Skeletal muscle cell (primary cell): ENCODE data around the gene KPNA6.
A peak's percentile ranks its signal among the peaks of the same experiment; 100 is the strongest.

Experiments used
- DNase-seq: peaks from one replicate; pipeline ENCODE4 v3.0.0-alpha.2; 2010; ENCODE audit warnings: low read depth
- H3K4me3 ChIP-seq: 2 replicates; pipeline ENCODE4 v1.5.1; 2011; ENCODE audit warnings: low read depth, mild to moderate bottlenecking, control low read depth, low read length, moderate library complexity

The KPNA6 gene

DNA sequence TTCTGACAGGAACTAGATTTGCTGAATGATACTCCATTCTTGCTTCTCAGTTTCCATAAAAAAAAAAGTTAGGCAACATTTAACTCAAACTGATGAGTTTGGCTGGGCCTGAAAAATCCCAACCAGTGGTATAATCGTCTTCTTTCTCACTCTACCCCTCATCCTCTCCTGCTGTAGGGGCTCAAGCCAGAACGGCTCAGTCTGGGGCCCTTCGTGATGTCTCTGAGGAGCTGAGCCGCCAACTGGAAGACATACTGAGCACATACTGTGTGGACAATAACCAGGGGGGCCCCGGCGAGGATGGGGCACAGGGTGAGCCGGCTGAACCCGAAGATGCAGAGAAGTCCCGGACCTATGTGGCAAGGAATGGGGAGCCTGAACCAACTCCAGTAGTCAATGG, 73.2 kb downstream of the KPNA6 start:
- DNase-seq = no peak
- peak overlapping the region; percentile 62 for H3K4me3 ChIP-seq

DNA sequence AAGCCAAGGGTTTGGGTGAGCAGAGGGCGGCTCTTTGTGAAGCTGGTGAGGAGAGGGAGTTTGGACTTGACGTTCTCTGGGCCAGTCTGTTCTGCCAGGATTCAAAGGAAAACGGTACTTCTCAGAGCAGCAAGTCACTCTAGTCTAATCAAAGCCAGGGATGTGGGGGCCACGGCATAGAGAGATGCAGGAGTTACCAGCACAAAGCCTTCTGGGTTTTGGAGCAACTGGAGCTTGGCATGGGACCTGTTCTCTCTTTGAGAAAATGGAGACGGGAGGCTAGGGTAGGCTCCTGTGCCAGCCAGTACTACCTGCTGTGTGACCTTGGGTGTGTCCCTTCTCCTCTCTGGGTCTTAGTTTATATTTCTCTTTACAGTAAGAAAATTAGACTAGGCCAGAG, 73.7 kb downstream of the KPNA6 start:
- peak overlapping the region; percentile 62 for H3K4me3 ChIP-seq
- DNase-seq = no peak

DNA sequence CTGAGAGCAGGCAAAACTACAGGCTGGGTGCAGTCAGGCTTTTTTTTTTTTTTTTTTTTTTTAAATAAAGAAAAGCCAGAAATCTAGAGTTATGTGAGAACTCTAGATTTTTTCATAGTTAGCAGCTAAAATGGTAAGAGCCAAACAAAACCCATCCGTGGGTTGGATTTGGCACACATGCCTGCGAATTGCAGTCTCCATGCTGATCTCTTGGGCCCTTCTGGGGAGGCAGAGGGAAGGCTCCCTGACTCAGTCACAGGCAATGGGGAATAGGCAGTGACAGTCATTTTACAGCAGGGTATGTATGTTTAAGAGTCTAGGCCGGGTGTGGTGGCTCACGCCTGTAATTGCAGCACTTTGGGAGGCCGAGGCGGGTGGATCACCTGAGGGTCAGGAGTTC, 74.2 kb downstream of the KPNA6 start:
- H3K4me3 ChIP-seq = peak overlapping the region; percentile 62
- no peak for DNase-seq

DNA sequence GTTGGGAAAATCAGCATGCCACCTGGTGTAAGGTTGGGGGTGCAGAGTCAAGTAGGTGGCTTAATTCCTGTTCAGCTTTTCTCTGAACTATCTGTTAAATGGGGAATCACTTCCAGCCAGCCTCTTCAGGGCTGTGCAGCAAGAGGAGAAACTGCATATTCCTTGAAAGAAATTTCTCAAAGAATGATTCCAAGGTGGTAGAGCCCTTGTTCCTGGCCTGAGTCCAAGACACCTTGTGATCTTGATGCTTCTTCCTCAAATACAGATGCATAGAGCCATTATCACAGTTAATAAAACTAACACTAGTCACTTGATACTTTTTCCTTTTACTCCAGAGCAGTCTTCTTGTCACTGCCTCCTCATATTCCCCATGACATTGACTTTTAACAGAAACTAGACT, 76.8 kb downstream of the KPNA6 start:
- no peak for DNase-seq
- no peak overlapping the region for H3K4me3 ChIP-seq

DNA sequence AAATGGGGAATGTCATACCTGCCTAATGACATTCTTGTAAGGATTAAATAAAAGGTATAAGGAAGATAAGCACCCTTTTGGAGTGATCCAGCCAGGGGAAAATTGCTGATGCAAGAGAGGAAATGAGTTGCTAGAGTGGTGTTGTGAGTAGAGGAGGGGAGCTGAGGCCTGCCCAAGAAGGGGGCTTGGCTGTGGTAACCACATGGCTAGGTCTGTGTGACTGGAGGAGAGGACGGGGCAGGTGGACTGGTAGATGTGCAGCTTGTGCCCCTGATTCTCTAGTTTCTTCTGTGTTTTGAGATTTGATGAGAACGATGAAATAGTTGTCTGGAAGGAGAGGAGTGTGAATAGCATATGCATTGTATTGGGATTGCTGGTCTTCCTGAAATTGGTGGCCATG, 78.2 kb downstream of the KPNA6 start:
- DNase-seq = no peak
- no peak overlapping the region for H3K4me3 ChIP-seq

DNA sequence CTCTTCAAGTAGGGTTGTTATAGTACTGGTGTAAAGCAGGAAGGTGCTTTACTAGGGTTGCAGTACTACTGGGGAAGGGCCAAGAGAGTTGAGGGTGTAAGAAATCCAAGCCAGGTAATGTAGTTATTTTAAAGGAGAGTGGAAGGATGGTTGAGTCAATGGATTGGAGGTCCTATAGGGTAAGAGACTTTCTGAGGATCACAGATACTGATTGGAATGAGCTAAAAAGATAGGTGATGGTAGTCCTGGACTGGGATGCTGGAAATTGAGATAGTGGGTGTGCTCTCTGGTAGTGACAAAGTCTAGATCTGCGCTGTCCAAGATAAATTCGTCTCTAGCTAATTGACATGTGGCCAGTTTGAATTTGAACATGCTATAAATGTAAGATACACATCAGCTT, 78.6 kb downstream of the KPNA6 start:
- DNase-seq = no peak
- no peak overlapping the region for H3K4me3 ChIP-seq

DNA sequence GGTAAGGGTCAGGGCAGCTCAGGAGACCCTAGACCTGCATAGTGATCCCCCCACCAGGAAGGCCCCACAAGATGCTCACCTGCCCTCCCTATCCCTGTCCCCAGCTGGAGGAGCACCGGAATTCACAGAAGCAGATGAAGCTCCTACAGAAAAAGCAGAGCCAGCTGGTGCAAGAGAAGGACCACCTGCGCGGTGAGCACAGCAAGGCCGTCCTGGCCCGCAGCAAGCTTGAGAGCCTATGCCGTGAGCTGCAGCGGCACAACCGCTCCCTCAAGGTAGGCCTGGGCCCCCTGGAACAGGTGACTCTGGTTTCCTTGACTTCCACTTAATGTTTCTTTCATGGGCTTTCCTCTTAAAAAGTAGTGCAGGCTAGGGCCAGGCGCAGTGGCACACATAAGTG, 80.0 kb downstream of the KPNA6 start:
- no peak for DNase-seq
- no peak overlapping the region for H3K4me3 ChIP-seq

DNA sequence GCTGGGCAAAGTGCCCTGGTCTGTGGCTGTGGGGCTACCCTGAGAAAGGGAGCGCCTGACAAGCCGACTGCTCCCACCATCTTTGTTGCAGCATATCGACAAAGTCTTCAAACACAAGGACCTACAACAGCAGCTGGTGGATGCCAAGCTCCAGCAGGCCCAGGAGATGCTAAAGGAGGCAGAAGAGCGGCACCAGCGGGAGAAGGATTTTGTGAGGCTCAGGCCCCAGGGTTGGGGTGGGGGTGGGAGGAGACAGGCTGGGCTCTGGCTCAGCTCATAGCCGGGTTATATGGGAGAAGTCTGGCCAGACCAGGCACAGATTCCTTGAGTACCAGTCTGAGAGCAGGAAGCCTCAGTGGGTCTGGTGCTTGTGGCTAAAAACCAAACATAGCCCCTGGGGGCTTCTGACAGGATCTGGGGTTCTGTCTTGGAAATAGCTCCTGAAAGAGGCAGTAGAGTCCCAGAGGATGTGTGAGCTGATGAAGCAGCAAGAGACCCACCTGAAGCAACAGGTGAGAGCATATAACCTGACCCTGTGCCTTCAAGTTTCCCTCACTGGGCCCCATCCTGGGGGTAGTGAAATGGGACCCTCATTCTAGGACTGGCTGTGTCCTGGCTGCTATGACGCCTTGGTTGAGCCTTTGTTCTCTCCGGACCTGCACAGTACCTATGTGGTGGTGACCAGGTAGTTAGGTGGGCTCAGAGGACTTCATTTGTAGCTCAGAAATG, 84.5 kb downstream of the KPNA6 start:
- no peak overlapping the region for H3K4me3 ChIP-seq
- no peak for DNase-seq

DNA sequence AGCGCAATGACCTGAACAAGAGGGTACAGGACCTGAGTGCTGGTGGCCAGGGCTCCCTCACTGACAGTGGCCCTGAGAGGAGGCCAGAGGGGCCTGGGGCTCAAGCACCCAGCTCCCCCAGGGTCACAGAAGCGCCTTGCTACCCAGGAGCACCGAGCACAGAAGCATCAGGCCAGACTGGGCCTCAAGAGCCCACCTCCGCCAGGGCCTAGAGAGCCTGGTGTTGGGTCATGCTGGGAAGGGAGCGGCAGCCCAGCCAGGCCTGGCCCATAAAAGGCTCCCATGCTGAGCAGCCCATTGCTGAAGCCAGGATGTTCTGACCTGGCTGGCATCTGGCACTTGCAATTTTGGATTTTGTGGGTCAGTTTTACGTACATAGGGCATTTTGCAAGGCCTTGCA, 87.1 kb downstream of the KPNA6 start:
- H3K4me3 ChIP-seq = no peak overlapping the region
- no peak for DNase-seq

DNA sequence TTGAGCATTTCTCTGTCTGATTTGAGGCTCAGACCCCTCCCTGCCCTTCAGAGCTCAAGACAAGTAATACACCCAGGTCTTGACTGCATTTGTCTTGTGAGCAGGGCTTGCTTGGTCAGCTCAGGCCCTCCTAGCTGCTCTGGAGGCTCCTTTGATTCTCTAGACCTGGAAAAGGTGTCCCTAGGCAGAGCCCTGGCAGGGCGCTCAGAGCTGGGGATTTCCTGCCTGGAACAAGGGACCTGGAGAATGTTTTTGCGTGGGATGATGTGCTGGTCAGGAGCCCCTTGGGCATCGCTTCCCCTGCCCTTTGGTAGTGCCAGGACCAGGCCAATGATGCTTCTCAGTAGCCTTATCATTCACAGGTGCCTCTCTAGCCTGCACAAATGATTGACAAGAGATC, 87.7 kb downstream of the KPNA6 start:
- no peak overlapping the region for H3K4me3 ChIP-seq
- DNase-seq = no peak

DNA sequence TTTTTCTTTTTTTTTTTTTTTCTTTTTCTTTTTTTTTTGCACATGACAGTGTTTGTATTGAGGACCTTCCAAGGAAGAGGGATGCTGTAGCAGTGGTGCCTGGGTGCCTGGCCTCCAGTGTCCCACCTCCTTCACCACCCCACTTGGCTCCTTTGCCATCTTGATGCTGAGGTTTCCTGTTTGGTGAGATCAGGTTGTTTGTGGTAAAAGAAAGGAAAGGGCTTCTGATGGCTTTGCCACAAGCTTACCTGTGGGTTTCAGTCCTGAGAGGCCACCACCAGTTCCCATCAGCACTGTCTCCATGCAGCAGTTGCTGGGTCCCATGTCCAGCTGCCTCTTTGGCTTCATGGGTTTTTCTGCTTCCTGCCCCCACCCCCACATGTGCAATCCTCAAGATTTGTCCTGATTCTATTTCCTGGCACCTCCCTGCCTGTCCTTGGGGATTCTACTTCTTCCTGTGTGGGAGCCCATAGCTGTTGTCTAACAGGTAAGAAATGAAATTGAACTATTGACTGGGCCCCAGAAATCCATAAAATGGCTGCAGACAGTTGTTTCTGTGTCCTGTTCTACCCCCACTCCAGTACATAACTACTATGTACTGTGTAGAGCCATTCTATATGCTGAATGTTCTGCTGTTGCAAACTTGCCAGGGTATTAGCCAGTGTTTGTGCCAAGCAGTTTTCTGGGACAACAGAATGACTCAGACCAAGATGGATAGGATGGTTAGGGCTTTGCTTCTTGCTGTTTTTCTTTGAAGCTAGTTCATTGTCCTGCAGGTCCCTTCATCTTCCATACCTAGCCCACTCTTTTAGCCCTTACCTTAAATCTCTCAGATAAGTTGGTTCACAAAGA, 88.3 kb downstream of the KPNA6 start:
- no peak for DNase-seq

DNA sequence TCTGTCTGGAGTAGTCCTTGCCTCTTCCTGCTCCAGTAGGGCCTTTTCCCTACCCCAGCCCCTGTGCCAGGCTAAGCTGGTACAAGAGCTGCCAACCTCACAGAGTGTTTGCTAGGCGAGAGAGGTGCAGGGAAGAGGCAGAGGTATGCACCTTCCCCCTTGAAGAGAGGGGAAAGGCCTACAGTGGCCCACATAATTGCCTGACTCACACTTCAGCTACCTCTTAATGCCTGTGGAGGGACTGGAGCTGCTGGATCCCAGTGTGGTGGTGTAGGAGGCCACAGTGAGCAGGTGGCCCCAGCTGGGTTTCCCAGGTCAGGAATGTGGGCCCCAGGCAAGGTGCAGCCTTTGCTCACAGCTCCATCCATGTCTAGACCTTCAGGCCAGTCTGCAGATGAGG, 89.2 kb downstream of the KPNA6 start:
- no peak overlapping the region for H3K4me3 ChIP-seq
- no peak for DNase-seq

More for the DNA sequence above, 88.3 kb downstream of the KPNA6 start:
- H3K4me3 ChIP-seq = no peak overlapping the region

DNA sequence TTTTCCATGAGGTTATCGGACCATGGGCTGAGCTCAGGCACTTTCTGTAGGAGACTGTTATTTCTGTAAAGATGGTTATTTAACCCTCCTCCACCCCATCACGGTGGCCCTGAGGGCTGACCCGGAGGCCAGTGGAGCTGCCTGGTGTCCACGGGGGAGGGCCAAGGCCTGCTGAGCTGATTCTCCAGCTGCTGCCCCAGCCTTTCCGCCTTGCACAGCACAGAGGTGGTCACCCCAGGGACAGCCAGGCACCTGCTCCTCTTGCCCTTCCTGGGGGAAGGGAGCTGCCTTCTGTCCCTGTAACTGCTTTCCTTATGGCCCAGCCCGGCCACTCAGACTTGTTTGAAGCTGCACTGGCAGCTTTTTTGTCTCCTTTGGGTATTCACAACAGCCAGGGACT, 90.0 kb downstream of the KPNA6 start:
- H3K4me3 ChIP-seq = no peak overlapping the region
- DNase-seq = no peak

DNA sequence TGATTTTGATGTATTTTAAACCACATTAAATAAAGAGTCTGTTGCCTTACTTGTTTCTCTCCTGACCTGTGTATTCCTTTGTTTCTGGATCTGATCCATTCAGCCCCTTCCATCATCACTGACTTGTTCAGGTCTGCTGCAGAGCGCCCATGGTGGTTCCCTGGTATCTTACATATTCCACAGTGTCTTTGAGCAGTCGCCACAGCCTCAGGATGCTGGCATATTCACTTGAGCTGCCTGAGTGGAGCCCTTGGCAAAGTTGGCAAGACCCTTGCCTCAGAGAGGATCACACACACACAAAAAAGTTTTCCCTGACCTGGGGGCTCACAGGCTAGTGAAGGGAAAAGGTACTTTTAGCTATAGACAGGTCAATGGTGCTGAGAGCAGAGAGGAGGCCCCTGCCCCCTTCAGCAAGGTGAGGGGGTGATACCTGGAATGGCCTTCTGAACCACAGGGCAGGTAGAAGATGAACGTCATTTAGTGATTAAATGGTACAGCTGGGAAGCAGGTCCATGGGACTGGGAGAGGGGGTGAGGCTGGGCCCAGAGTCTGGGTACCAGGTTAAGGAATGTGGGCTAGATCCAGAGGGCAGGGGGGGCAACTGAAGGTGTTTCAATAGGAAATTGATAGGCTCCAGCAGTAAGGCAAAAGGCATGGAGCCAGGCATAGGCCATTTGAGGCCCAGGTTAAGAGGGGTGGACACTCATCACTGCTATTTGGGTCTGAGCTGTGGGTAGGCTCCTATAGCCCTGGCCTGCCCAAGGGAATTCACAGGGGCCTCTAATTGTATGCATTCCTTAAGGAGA, 90.6 kb downstream of the KPNA6 start:
- DNase-seq = no peak
- no peak overlapping the region for H3K4me3 ChIP-seq

DNA sequence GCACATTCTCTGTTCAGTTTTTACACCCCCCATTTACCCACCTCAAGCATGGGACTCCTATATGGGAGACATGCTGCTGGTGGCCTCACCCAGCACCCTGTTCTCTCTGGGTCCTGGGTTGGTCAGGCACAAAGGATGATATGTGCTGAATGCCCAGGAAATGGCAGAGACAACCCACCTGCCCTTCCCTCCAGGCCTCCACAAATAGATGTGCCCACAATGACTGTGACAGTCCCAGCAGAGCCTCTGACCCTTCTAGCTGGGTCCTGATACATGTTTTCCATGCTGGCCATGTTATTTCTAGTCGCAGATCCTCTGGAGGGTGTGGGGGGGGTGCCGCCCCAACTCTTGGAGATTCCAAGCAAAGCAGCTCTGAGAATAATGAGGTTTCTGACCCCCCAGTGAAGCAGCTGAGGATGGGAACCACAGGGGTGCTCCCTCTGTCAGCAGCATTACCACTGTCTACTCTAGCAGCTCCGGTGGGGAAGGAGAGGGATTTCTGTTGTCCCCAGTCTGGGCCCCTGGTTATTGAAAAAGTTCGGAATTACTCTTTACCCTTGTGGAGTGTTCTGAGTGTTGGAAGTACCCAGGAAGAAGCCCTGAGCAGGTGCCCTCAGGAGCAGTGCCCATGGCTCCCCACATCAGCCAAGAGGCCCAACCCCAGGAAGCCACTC, 91.3 kb downstream of the KPNA6 start:
- no peak for DNase-seq
- H3K4me3 ChIP-seq = peak overlapping the region; percentile 68

DNA sequence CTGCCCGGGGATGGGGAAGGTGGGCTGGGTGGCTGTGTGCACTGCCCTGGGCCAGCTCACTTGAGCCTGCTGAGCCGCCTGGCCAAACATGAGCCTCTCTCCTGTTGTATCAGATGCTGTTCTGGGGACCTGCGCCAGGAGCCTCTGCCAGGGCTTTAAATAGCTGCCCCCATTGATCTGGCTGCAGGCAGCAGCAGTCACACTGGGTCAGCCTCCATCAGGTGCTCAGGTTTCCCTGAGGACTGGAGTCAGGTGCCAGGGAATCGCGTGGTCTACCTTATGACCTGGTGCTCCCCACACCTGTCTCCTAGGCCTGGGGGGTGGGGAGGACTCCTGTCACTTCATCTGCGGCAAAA, 91.8 kb downstream of the KPNA6 start:
- DNase-seq = no peak
- H3K4me3 ChIP-seq = peak overlapping the region; percentile 68

DNA sequence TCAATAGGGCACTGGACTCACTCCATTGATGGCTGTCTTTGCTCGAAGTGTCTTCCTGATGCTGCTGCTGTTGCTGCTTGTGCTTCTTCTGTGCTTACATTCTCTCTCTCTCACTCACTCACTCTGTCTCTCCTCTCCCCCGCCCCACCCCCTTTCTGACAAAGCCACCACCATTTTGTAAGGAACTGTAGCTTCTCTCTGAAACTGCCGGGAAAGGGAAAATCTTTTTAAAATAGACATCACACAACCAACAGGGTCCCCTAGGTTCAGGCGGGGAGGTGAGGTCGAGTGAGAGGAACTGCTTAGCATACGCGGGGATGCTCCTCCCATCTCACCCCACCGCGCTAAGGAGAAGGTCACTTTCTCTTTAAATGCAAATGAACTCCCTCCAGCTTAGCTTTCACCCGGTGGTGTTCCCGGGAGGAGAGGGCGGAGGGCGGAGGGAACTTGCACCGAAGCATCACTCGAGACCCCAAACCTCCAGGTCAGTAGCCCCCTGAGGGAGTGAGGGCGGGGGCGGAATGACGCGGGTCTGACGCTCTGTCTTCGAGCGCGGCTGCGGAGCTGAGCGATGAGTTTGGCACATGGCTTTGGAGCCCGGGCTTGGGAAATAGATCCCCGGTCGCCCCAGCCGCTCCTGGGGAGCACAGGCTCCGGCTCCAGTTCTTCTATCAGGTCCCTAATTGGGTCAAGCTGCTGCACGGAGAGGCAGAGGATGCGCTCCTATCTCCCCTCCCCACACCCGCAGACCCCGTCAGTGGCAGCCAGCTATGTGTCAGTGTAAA, 92.6 kb downstream of the KPNA6 start, which contains the start of gene CCDC28B:
TSS of gene CCDC28B (plus strand) at position 370 of the 785 bp plus-strand sequence. CDS start 1,341 bp downstream, outside the sequence.
- peak within 1 kb of the TSS; percentile 68 for H3K4me3 ChIP-seq
- DNase-seq = peak; percentile 70

DNA sequence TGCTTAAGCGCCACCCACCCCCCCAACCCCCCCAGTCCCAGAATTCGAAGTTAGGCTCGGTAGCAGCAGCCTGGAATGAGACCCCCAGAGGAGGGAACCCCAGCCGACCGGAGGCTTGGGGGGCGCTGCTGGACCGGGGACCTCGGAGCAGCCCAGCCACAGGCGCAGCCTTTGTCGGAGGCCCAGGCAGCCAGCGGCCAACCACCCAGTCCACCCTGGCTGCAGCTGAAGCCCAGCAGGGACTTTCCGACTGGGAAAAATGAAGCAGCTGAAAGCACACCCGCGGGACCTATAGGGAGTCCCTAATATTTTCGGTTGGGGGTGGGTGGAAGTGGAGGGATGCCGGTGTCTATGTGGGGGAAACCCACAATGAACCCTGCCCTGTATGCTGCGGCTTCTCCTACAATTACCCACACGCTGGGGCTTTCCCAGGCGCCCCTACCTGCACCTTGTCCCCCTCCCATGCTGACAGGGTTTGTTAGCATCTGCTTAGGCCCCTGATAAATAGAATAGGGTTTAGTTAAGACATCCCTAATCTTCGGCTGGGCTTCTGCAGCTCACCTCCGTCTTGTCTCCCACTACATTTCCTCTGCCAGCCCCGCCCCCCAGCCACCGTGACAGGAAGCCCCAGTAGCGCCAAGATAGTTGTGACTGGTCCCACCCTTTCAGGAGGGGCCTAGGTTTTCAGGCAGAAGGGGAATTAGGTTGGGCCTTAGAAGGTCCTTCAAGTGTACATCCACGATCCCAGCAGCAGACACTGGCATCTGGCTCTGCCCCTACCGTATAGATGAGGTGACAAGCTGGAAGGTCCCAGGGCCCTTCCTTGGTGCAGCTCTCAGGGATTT, 93.4 kb downstream of the KPNA6 start:
- H3K4me3 ChIP-seq = peak overlapping the region; percentile 68
- no peak for DNase-seq
